ENCODE measurements around the gene CDADC1. TPM values are rescaled to one million over a fixed set of nuclear protein-coding genes. Genes with fewer than 3 reads are reported as not detected.

Gene CDADC1
- total RNA-seq, 3 donors from 2014 or later: 7.3 to 8.5 (median 8.2) TPM

- Histone ChIP-seq H3K4me1 (no peaks in the 10 kb centered on the region), H3K36me3 (peaks cover 5% of the 10 kb centered on the region), H3K9me3 (no peaks in the 10 kb centered on the region), H3K4me3 (no peak overlapping the region), H3K27me3 (no peaks in the 10 kb centered on the region), H3K27ac (no peak overlapping the region)
- DNase-seq (ENCODE audit: low spot score in 2 of 2): no peak
- TF ChIP-seq POLR2A (IDR thresholded peaks at IDR 0.05) (no peak), CTCF (IDR thresholded peaks at IDR 0.05) (no peak), POLR2AphosphoS5 (IDR thresholded peaks at IDR 0.05) (no peak)
- intact Hi-C loops (cut with DNase I; ENCODE audit: low total_unique reads): no loop called here
Measured at GRCh38 chr13:49271264-49271663, 23.5 kb downstream of the CDADC1 start.

- intact Hi-C loops (cut with DNase I; ENCODE audit: low total_unique reads): no loop called here
- H3K27ac ChIP-seq: no peak overlapping the region
- H3K9me3 ChIP-seq: no peaks in the 10 kb centered on the region
- H3K4me1 ChIP-seq: no peaks in the 10 kb centered on the region
- H3K36me3 ChIP-seq: no peaks in the 10 kb centered on the region
- H3K4me3 ChIP-seq: no peak overlapping the region
- TF ChIP-seq POLR2AphosphoS5 (IDR thresholded peaks at IDR 0.05) (no peak), POLR2A (IDR thresholded peaks at IDR 0.05) (no peak), CTCF (IDR thresholded peaks at IDR 0.05) (no peak)
- DNase-seq (ENCODE audit: low spot score in 2 of 2): no peak
- H3K27me3 ChIP-seq: no peaks in the 10 kb centered on the region
Measured at GRCh38 chr13:49272296-49272695, 24.6 kb downstream of the CDADC1 start.

GRCh38 chr13:49278211-49278610 is 30.5 kb downstream of the CDADC1 start:
- Histone ChIP-seq H3K4me1 (no peaks in the 10 kb centered on the region), H3K27me3 (no peaks in the 10 kb centered on the region), H3K4me3 (no peak overlapping the region), H3K36me3 (no peaks in the 10 kb centered on the region), H3K9me3 (no peaks in the 10 kb centered on the region), H3K27ac (no peak overlapping the region)
- intact Hi-C loops (cut with DNase I; ENCODE audit: low total_unique reads): no loop called here
- TF ChIP-seq POLR2A (IDR thresholded peaks at IDR 0.05) (no peak), POLR2AphosphoS5 (IDR thresholded peaks at IDR 0.05) (no peak), CTCF (IDR thresholded peaks at IDR 0.05) (no peak)
- no peak for DNase-seq (ENCODE audit: low spot score in 2 of 2)

GRCh38 chr13:49279112-49279511 is 31.4 kb downstream of the CDADC1 start:
- Histone ChIP-seq H3K4me3 (no peak overlapping the region), H3K27me3 (no peaks in the 10 kb centered on the region), H3K4me1 (no peaks in the 10 kb centered on the region), H3K27ac (no peak overlapping the region), H3K9me3 (no peaks in the 10 kb centered on the region), H3K36me3 (no peaks in the 10 kb centered on the region)
- DNase-seq (ENCODE audit: low spot score in 2 of 2): no peak
- intact Hi-C loops (cut with DNase I; ENCODE audit: low total_unique reads): no loop called here
- TF ChIP-seq POLR2AphosphoS5 (IDR thresholded peaks at IDR 0.05) (no peak), POLR2A (IDR thresholded peaks at IDR 0.05) (no peak), CTCF (IDR thresholded peaks at IDR 0.05) (no peak)

- Histone ChIP-seq H3K9me3 (no peaks in the 10 kb centered on the region), H3K36me3 (no peaks in the 10 kb centered on the region), H3K27me3 (no peaks in the 10 kb centered on the region), H3K4me1 (no peaks in the 10 kb centered on the region), H3K27ac (no peak overlapping the region), H3K4me3 (no peak overlapping the region)
- intact Hi-C loops (cut with DNase I; ENCODE audit: low total_unique reads): no loop called here
- no peak for DNase-seq (ENCODE audit: low spot score in 2 of 2)
- TF ChIP-seq CTCF (IDR thresholded peaks at IDR 0.05) (no peak), POLR2A (IDR thresholded peaks at IDR 0.05) (no peak), POLR2AphosphoS5 (IDR thresholded peaks at IDR 0.05) (no peak)
Measured at GRCh38 chr13:49279885-49280284, 32.2 kb downstream of the CDADC1 start.
